ENCODE results near the gene F10. TPM values are rescaled to one million over a fixed set of nuclear protein-coding genes. Genes with fewer than 3 reads are reported as not detected.

The F10 gene
- total and polyA plus RNA-seq, 2 experiments from 2014 or later: 0.76 to 1.6 TPM

- Histone ChIP-seq H3F3A (replicated peaks; ENCODE audit: low read depth) (peaks cover 3% of the 10 kb centered on the region; the same call in 1 of the 2 replicates), H3K4me1 (ENCODE audit: insufficient read depth) (0 out of 2 replicates have a peak, but pooled peaks cover 1% of the 10 kb centered on the region), H4K20me1 (replicated peaks; ENCODE audit: insufficient read depth) (no peaks in the 10 kb centered on the region), H3K9me2 (ENCODE audit: insufficient read depth) (no peaks in the 10 kb centered on the region), H3K27ac (ENCODE audit: low read depth) (no peak overlapping the region), H3K36me3 (ENCODE audit: insufficient read depth) (no peaks in the 10 kb centered on the region), H2AFZ (no peak overlapping the region), H3K4me2 (no peak overlapping the region), H3K27me3 (ENCODE audit: insufficient read depth) (peaks cover 6% of the 10 kb centered on the region), H3K79me2 (replicated peaks; ENCODE audit: insufficient read depth) (no peaks in the 10 kb centered on the region), H3K4me3 (no peak overlapping the region)
- H3K36me3 Mint-ChIP-seq (ENCODE audit: low read depth): no peaks in the 10 kb centered on the region
- peaks cover 4% of the 10 kb centered on the region for H3K4me1 Mint-ChIP-seq
- TF ChIP-seq EZH2 (IDR thresholded peaks at IDR 0.05; ENCODE audit: low read depth, unreplicated experiment) (no peak), EZH2phosphoT487 (IDR thresholded peaks at IDR 0.05; ENCODE audit: unreplicated experiment) (no peak), ZNF331 (CRISPR knock-in tag; IDR thresholded peaks at IDR 0.05; ENCODE audit: low read depth) (no peak), JUNB (IDR thresholded peaks at IDR 0.05; ENCODE audit: unreplicated experiment) (no peak), STAT1 (IDR thresholded peaks at IDR 0.05; ENCODE audit: unreplicated experiment) (no peak), ZNF462 (CRISPR knock-in tag; IDR thresholded peaks at IDR 0.05) (no peak)
- DNase-seq (ENCODE audit: low spot score) (no peak), ATAC-seq (no peak)
- peaks cover 12% of the 10 kb centered on the region for H3K27me3 Mint-ChIP-seq (ENCODE audit: insufficient read depth, low read depth, poor library complexity)
- no peaks in the 10 kb centered on the region for H3K9me3 Mint-ChIP-seq
- H3K4me3 Mint-ChIP-seq: no peak overlapping the region
- H3K27ac Mint-ChIP-seq: no peak overlapping the region
Observed at GRCh38 chr13:113147206-113147605, 24.6 kb downstream of the F10 start.

GRCh38 chr13:113148407-113148806 lies 25.8 kb downstream of the F10 start:
- H3K79me2 ChIP-seq (replicated peaks; ENCODE audit: insufficient read depth): no peaks in the 10 kb centered on the region
- H4K20me1 ChIP-seq (replicated peaks; ENCODE audit: insufficient read depth): no peaks in the 10 kb centered on the region
- H3K4me3 Mint-ChIP-seq: no peak overlapping the region
- H3K4me3 ChIP-seq: no peak overlapping the region
- no peak overlapping the region for H3K27ac ChIP-seq (ENCODE audit: low read depth)
- peaks cover 18% of the 10 kb centered on the region for H3K27me3 ChIP-seq (ENCODE audit: insufficient read depth)
- 0 out of 2 replicates have a peak, but pooled peaks cover 4% of the 10 kb centered on the region for H3K4me1 ChIP-seq (ENCODE audit: insufficient read depth)
- H3K36me3 Mint-ChIP-seq (ENCODE audit: low read depth): no peaks in the 10 kb centered on the region; the same call in 2 of the 3 replicates
- H3K27me3 Mint-ChIP-seq (ENCODE audit: insufficient read depth, low read depth, poor library complexity): peaks cover 23% of the 10 kb centered on the region
- H3K9me2 ChIP-seq (ENCODE audit: insufficient read depth): no peaks in the 10 kb centered on the region
- no peak for DNase-seq (ENCODE audit: low spot score)
- H3K4me1 Mint-ChIP-seq: peaks cover 10% of the 10 kb centered on the region
- H2AFZ ChIP-seq: no peak overlapping the region
- H3F3A ChIP-seq (replicated peaks; ENCODE audit: low read depth): peaks cover 9% of the 10 kb centered on the region
- no peaks in the 10 kb centered on the region for H3K36me3 ChIP-seq (ENCODE audit: insufficient read depth)
- ATAC-seq: no peak
- no peak overlapping the region for H3K27ac Mint-ChIP-seq
- no peaks in the 10 kb centered on the region for H3K9me3 Mint-ChIP-seq
- no peak overlapping the region for H3K4me2 ChIP-seq
- TF ChIP-seq EZH2phosphoT487 (IDR thresholded peaks at IDR 0.05; ENCODE audit: unreplicated experiment) (no peak), CTCF (conservative IDR thresholded peaks at IDR 0.05; ENCODE audit: low read depth in 2 of 2) (no peak), ETS1 (IDR thresholded peaks at IDR 0.05) (no peak), ZNF331 (CRISPR knock-in tag; IDR thresholded peaks at IDR 0.05; ENCODE audit: low read depth) (no peak), ZNF114 (CRISPR knock-in tag; IDR thresholded peaks at IDR 0.05) (no peak), POLR2AphosphoS5 (IDR thresholded peaks at IDR 0.05; ENCODE audit: low read depth) (no peak), STAT1 (IDR thresholded peaks at IDR 0.05; ENCODE audit: unreplicated experiment) (no peak)

All from GM23338 (cell line).